DMS53 (cell line): Measurements from ENCODE around the gene UBE2M.
"Not testable (repeated sequence)": the region's sequence is repeated elsewhere in the genome, so short reads cannot be mapped to it uniquely, and the experiment has no call there.

Experiments
- DNase-seq: peaks from one replicate; lab custom pipeline; 2025; lab: John Stamatoyannopoulos, UW

The UBE2M gene

GRCh38 chr19:58558066-58558622 is at the start of gene UBE2M:
Gene UBE2M, minus strand, starts transcription at chr19:58558611. Its CDS starts 230 bp downstream, at chr19:58558381.
- no peak for DNase-seq

GRCh38 chr19:58607213-58607612 is 48.8 kb upstream of the UBE2M start:
- not testable (repeated sequence) for DNase-seq

- DNase-seq = not testable (repeated sequence)
These were observed 48.0 kb upstream of the UBE2M start for GRCh38 chr19:58606251-58606896.

DNA sequence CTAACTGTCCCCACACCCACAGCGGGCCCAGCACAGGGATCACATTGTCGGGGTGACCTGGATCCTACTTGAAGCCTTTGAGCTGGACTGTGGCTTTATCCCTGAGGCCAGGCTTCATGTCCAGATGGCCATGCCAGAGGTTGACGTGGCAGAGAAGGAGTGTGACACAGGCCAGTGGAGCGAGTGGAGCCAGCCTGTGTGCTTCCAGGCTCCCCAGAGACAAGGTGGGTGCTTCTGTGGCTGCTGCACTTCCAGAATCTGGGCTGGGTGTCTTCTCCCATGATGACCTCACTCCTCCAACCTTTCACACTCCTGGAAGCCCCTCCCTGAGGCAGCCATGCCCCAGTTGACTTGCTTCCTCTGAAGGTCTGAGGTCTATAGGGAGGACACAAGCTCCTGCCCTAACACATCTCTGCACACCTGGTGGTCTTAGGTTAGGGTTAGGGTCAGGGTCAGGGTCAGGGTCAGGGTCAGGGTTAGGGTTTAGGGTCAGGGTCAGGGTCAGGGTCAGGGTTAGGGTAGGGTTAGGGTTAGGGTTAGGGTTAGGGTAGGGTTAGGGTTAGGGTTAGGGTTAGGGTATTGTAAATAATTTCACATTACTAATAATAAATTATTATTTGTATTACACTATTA is 27.8 kb upstream of the UBE2M start:
- no peak for DNase-seq

- DNase-seq = no peak
These were observed 27.2 kb upstream of the UBE2M start for GRCh38 chr19:58585442-58586132.

GRCh38 chr19:58584498-58585441 is 26.4 kb upstream of the UBE2M start:
- no peak for DNase-seq

DNA sequence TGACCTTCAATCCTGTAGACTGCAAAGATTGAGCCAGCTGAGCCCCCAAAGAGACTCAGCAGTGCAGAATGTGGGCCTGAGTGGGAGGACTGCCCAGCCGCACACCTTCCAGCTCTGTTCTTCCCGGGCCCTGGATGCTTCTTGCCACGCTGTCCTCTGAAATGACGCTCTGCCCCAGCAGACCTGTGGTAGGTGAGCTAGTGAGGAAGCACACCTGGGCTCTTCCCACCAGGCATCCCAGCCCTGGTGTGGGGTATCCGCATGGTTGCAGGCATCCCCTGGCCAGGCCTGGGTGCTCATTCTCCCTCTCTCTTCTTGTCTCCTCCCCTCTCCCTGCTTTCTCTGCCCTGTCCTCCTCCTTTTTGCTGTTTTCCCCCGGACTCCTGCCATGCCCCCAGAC is 24.6 kb upstream of the UBE2M start:
- DNase-seq = no peak

- DNase-seq = no peak
These were observed 23.1 kb upstream of the UBE2M start for GRCh38 chr19:58581227-58582141.

DNA sequence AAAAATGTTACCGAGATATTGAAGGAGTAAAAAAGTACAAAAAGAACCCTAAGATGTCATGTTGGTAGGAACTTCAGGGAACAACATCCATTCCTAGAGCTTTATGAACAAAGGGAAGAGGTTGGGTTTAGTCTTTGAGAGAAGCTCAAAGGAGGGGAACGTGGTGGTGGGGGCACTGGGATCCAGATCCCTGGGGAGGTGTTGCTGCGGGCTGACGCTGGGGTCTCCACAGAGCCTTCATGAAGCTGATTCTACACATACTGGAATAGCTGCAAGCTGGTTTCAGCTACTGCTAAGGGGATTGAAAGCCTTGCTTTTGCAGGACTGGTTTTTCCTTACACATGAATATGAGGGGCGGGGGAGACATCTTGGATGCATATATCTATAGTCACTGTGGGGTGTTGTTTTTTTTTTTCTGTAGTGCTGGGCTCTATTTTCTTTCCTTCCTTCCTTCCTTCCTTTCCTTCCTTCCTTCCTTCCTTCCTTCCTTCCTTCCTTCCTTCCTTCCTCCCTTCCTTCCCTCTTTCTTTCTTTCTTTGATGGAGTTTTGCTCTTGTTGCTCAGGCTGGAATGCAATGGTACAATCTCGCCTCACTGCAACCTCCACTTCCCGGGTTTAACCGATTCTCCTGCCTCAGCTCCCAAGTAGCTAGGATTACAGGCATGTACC is 21.2 kb upstream of the UBE2M start:
- no peak for DNase-seq

- no peak for DNase-seq
These were observed 19.9 kb upstream of the UBE2M start for GRCh38 chr19:58578012-58578925.

DNA sequence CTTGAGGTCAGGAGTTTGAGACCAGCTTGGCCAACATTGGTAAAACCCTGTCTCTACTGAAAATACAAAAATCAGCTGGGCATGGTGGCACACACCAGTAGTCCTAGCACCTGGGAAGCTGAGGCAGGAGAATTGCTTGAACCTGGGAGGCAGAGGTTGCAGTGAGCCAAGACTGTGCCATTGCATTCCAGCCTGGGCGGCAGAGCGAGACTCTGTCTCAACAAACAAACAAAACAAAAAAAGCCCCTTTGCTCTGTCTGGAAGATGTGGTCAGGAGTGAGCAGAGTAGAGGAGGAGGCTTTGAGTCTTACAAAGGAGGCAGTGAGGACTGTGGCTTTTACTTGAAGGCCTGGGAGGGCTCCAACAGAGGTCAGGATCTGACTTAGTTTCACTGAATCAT is 19.2 kb upstream of the UBE2M start:
- not testable (repeated sequence) for DNase-seq

DNA sequence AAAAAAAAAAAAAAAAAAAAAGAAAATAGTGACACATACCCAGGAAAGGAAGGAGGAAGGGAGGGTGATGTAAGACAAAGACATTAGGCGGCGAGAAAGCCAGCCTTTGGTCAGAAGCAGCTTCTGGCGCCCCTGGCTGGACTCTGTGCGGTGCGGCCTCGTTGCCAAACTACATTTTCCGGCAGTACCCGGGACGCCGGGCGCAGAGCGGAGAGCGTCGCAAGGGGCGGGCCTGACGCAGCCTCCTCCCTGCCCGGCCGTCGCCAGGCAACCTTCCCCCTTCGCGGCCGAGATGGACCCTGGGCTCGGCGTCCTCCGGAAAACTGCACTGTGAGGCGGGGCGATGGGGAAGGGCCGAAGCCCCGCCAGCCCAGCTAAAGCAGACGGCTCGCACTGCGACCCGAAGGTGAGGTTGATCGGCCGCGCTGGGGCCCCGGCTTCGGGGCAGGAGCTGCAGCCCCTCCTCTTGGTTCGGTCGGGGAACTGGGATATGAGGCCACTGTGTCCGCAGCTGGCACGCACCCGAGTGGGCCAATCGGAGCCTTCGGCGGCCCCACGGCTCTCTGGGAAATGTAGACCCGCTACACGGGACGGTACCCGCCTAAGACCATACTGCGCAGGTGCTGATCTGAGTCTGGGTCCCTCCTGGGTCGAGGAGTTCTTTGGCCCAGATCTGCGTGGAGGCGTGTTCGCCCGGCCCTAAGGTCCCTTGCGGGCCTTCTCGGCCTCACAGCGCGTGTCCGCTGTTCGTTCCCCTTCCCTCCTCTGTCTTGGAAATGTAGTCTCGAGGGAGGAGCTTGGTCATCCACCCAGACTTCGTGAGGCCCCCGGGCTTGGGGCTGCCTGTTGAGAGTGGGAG is 17.0 kb upstream of the UBE2M start:
- no peak for DNase-seq

DNA sequence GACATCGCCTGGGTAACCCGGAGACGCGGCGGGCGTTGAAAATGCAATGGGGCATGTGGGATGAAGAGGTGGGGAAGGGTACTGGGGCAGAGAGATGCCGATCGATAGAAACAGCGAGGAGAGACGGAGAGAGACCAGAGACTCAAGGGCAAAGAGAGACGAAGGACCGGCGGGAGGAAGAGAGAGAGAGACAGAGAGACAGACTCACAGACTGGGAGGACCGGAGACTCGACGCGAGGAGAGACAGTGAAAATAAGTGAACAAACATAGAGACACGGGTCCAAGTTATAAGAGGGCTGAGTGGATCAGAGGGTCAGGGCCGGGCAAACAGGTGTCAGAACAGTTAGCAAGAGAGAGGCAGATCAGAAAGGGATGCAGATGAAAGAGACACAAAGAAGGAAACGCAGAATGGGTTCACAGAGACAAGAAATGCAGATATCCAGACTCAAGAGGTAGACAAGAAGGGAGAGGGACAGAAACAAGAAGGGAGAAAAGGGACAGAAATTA is 15.3 kb upstream of the UBE2M start:
- no peak for DNase-seq

- no peak for DNase-seq
These were observed 14.6 kb upstream of the UBE2M start, which contains the start of gene MZF1 for GRCh38 chr19:58572818-58573657. Gene MZF1, minus strand, starts transcription at chr19:58573335. Its CDS starts 1,946 bp downstream, at chr19:58571389.

DNA sequence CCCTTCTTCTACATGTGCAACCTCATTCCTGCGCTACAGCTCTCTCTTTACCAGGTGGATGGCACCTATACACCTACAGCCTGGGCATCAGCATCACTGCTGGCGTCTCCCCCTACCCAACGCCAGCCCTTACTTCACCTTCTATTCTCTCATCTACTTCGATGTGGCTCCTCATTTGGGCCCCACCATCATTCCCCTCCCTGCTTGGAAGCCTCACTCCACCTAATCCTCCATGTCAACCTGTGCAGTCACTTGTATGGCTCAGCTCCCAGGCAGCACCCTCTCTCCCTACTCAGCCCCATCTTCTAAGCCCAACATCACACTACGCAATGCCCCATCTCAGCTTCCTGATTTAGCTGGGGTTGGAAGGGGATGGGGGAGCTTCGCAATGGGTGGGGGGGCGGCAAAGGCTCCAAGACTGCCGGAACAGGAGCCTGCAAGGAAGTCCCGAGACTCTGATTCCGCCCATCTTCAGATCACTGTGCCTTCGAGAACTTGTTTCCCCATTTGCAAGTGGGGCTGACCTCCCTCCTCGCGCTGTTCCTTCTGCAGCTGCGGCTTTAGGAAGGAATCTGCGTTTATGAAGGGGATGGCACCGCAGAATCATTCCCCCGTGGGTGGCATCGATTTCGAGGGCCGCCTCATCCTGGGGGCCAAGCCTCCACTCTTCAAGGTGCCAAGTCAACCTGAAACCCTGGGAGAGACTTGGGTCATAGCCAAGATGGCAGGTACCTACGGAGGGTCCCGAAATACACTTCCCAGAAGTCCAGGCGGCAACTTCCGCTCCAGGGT is 13.8 kb upstream of the UBE2M start:
- no peak for DNase-seq

- DNase-seq = no peak
These were observed 13.2 kb upstream of the UBE2M start for GRCh38 chr19:58571575-58571947.
